IMR-90 (cell line): ENCODE results near the gene FLVCR1.

ENCODE experiments used
- NFE2L2 ChIP-seq: fragments of 150-350 bp; IDR thresholded peaks from 2 replicates; pipeline ENCODE4 v1.6.1; 2016; ENCODE audit warnings: low read depth, mild to moderate bottlenecking, low read length
- USF2 ChIP-seq: fragments of 150-350 bp; IDR thresholded peaks from 2 replicates; pipeline ENCODE4 v1.6.1; 2017; ENCODE audit warnings: mild to moderate bottlenecking, antibody characterized with exemption, low read length, low read depth
- TF ChIP-seq, protein P1 (sequence below): conservative IDR thresholded peaks from 2 replicates; pipeline ENCODE4 v1.5.1; 2012; ENCODE audit warnings: mild to moderate bottlenecking, low read depth, low read length, improper control_type of control experiment

- TF ChIP-seq NFE2L2, result no peak
- no peak for TF ChIP-seq USF2
- TF ChIP-seq, protein P1, sequence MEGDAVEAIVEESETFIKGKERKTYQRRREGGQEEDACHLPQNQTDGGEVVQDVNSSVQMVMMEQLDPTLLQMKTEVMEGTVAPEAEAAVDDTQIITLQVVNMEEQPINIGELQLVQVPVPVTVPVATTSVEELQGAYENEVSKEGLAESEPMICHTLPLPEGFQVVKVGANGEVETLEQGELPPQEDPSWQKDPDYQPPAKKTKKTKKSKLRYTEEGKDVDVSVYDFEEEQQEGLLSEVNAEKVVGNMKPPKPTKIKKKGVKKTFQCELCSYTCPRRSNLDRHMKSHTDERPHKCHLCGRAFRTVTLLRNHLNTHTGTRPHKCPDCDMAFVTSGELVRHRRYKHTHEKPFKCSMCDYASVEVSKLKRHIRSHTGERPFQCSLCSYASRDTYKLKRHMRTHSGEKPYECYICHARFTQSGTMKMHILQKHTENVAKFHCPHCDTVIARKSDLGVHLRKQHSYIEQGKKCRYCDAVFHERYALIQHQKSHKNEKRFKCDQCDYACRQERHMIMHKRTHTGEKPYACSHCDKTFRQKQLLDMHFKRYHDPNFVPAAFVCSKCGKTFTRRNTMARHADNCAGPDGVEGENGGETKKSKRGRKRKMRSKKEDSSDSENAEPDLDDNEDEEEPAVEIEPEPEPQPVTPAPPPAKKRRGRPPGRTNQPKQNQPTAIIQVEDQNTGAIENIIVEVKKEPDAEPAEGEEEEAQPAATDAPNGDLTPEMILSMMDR, result no peak
Measured at GRCh38 chr1:212824201-212824600, 33.9 kb upstream of the FLVCR1 start.
